HPDE6-E6E7 (cell line): ENCODE measurements around the gene DPYD.

Experiments used
- DNase-seq: peaks from one replicate; pipeline ENCODE4 v3.0.0; 2011; ENCODE audit warnings: missing footprints; ENCODE audit errors: extremely low spot score

The DPYD gene

GRCh38 chr1:97538113-97538512 lies 382.7 kb downstream of the DPYD start:
- DNase-seq: no peak

- DNase-seq: no peak
These were observed 387.5 kb downstream of the DPYD start for GRCh38 chr1:97533358-97533757.

GRCh38 chr1:97529600-97529999 lies 391.2 kb downstream of the DPYD start:
- DNase-seq: no peak

- DNase-seq: no peak
These were observed 396.6 kb downstream of the DPYD start for GRCh38 chr1:97524211-97524610.

GRCh38 chr1:97516588-97516987 lies 404.2 kb downstream of the DPYD start:
- no peak for DNase-seq

GRCh38 chr1:97508653-97509218 lies 412.1 kb downstream of the DPYD start:
- no peak for DNase-seq

- no peak for DNase-seq
These were observed 413.0 kb downstream of the DPYD start for GRCh38 chr1:97507863-97508262.

- DNase-seq: no peak
These were observed 414.5 kb downstream of the DPYD start for GRCh38 chr1:97506368-97506767.

GRCh38 chr1:97505816-97506215 lies 415.0 kb downstream of the DPYD start:
- no peak for DNase-seq

GRCh38 chr1:97505289-97505688 lies 415.5 kb downstream of the DPYD start:
- no peak for DNase-seq

- DNase-seq: no peak
These were observed 418.5 kb downstream of the DPYD start for GRCh38 chr1:97502360-97502759.

- DNase-seq: no peak
These were observed 419.2 kb downstream of the DPYD start for GRCh38 chr1:97501628-97502027.

- DNase-seq: no peak
These were observed 420.1 kb downstream of the DPYD start for GRCh38 chr1:97500760-97501159.

GRCh38 chr1:97499667-97500066 lies 421.2 kb downstream of the DPYD start:
- DNase-seq: no peak

GRCh38 chr1:97489834-97490233 lies 431.0 kb downstream of the DPYD start:
- DNase-seq: peak; percentile 23

- DNase-seq: no peak
These were observed 432.3 kb downstream of the DPYD start for GRCh38 chr1:97488530-97488929.

GRCh38 chr1:97482022-97482421 lies 438.8 kb downstream of the DPYD start:
- no peak for DNase-seq

GRCh38 chr1:97467445-97467844 lies 453.4 kb downstream of the DPYD start:
- no peak for DNase-seq

- no peak for DNase-seq
These were observed 456.5 kb downstream of the DPYD start for GRCh38 chr1:97464305-97464704.

GRCh38 chr1:97461782-97462181 lies 459.1 kb downstream of the DPYD start:
- no peak for DNase-seq

- DNase-seq: no peak
These were observed 463.3 kb downstream of the DPYD start for GRCh38 chr1:97457446-97458089.

GRCh38 chr1:97451944-97452343 lies 468.9 kb downstream of the DPYD start:
- no peak for DNase-seq

GRCh38 chr1:97451046-97451826 lies 469.6 kb downstream of the DPYD start:
- no peak for DNase-seq
